Activated naive CD4-positive, alpha-beta T cell treated with anti-CD3 and anti-CD28 coated beads, Interleukin-2, amount 10 ng/mL, durations not matched to agents 7 days and 5 days (primary cell): Measurements from ENCODE around the gene HOXD11.

Experiments
- CTCF ChIA-PET: fragments of 350-600 bp; sonication (Branson Sonifier 250); formaldehyde crosslinking; loops from one replicate; lab custom pipeline; 2021; ENCODE audit warnings: antibody characterized with exemption; lab: Charles Lee
- DNase-seq: peaks from one replicate; pipeline ENCODE4 v3.0.0-alpha.2; 2020
- H3K27ac Mint-ChIP-seq: one replicate; pipeline ENCODE4 v1.8.0; 2021; ENCODE audit warnings: mild to moderate bottlenecking, moderate library complexity, mixed read lengths
- H3K27me3 Mint-ChIP-seq: one replicate; pipeline ENCODE4 v1.8.0; 2021; ENCODE audit warnings: mild to moderate bottlenecking, mixed read lengths
- H3K36me3 Mint-ChIP-seq: one replicate; pipeline ENCODE4 v1.8.0; 2021; ENCODE audit warnings: mixed read lengths
- H3K4me1 Mint-ChIP-seq: one replicate; pipeline ENCODE4 v1.8.0; 2021; ENCODE audit warnings: mixed read lengths
- H3K4me3 Mint-ChIP-seq: one replicate; pipeline ENCODE4 v1.8.0; 2021; ENCODE audit warnings: mild to moderate bottlenecking, moderate library complexity, mixed read lengths
- H3K9me3 Mint-ChIP-seq: one replicate; pipeline ENCODE4 v1.8.0; 2021; ENCODE audit warnings: mixed read lengths

The HOXD11 gene

DNA sequence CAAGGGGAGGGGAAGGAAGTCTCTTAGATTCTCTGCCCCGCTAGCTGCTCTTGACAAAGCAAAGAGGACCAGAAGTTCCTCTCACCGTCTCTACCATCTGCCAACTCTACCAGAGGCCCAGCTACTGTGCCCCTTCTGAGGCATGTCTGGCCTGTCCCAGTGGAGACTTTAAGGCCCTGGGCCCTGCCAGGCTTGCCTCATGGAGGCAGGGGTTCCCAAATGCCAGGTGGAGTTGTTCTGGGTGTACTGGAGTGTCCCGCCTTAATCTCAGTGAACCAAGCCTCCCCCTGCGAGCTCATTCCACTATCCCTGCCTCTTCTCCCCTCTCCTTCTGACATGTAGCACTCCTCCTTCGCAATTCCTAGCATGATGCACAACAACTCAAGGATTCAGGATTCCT lies 5.2 kb upstream of the HOXD11 start:
- Mint-ChIP-seq H3K4me3 (no peak overlapping the region), H3K27ac (no peak overlapping the region), H3K27me3 (peaks cover 100% of the 10 kb centered on the region), H3K36me3 (peaks cover 5% of the 10 kb centered on the region), H3K9me3 (peaks cover 3% of the 10 kb centered on the region), H3K4me1 (peaks cover 15% of the 10 kb centered on the region)
- DNase-seq = no peak
- CTCF ChIA-PET = interaction anchor here (0.9 to 1.4 kb wide), 3 partner anchors 25 to 39 kb away, joined by 3 to 4 read pairs (median 4); no protein-coding TSS in a partner anchor

- peaks cover 5% of the 10 kb centered on the region for H3K36me3 Mint-ChIP-seq
- H3K27ac Mint-ChIP-seq = no peak overlapping the region
- peaks cover 10% of the 10 kb centered on the region for H3K4me1 Mint-ChIP-seq
- H3K4me3 Mint-ChIP-seq = no peak overlapping the region
- CTCF ChIA-PET = interaction anchor here (0.8 to 1.4 kb wide), 4 partner anchors 18 to 38 kb away, joined by 3 to 5 read pairs (median 4); no protein-coding TSS in a partner anchor
- no peak for DNase-seq
- H3K9me3 Mint-ChIP-seq = peaks cover 3% of the 10 kb centered on the region
- H3K27me3 Mint-ChIP-seq = peaks cover 100% of the 10 kb centered on the region
These were observed 4.7 kb upstream of the HOXD11 start for GRCh38 chr2:176102309-176102866.

- H3K4me3 Mint-ChIP-seq = no peak overlapping the region
- H3K27ac Mint-ChIP-seq = no peak overlapping the region
These were observed 3.9 kb upstream of the HOXD11 start for GRCh38 chr2:176103194-176103593.

DNA sequence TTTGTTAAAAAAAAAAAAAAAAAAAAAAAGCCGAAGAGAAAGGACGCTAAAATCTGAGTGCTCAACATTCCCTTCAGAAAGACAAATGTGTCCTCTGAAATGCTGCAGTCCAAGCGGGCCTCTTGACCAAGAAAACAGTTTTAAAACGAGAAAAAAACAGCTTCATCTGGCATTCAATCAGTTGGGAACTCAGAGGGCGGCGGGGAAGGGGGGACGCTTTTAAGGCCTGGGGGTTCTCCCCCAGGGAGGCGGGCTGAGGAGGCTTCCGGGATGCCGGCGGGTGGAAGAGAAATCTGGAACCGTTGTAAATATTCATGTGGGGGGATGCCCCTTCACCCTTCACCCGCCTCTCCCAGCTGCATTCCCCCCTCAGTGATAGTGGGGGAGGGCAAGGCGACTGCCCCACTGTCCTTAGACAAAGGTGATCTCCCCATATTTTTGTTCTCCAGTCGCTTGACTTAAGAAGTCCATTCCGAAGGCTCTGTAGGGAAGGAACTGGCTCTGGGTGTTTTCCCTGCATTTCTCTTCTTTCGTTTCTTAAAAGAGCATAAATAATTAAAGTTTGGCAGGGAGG lies 3.3 kb upstream of the HOXD11 start:
- CTCF ChIA-PET = no interaction called here
- Mint-ChIP-seq H3K9me3 (peaks cover 3% of the 10 kb centered on the region), H3K27ac (no peak overlapping the region), H3K36me3 (peaks cover 5% of the 10 kb centered on the region), H3K4me3 (no peak overlapping the region), H3K27me3 (peaks cover 96% of the 10 kb centered on the region), H3K4me1 (peaks cover 6% of the 10 kb centered on the region)
- no peak for DNase-seq

More at GRCh38 chr2:176103194-176103593, 3.9 kb upstream of the HOXD11 start:
- Mint-ChIP-seq H3K9me3 (peaks cover 3% of the 10 kb centered on the region), H3K27me3 (peaks cover 96% of the 10 kb centered on the region), H3K4me1 (peaks cover 5% of the 10 kb centered on the region), H3K36me3 (peaks cover 5% of the 10 kb centered on the region)
- CTCF ChIA-PET = interaction anchor here (1.4 kb wide), 1 partner anchor 24 kb away, joined by 4 read pairs; no protein-coding TSS in a partner anchor
- DNase-seq = no peak

DNA sequence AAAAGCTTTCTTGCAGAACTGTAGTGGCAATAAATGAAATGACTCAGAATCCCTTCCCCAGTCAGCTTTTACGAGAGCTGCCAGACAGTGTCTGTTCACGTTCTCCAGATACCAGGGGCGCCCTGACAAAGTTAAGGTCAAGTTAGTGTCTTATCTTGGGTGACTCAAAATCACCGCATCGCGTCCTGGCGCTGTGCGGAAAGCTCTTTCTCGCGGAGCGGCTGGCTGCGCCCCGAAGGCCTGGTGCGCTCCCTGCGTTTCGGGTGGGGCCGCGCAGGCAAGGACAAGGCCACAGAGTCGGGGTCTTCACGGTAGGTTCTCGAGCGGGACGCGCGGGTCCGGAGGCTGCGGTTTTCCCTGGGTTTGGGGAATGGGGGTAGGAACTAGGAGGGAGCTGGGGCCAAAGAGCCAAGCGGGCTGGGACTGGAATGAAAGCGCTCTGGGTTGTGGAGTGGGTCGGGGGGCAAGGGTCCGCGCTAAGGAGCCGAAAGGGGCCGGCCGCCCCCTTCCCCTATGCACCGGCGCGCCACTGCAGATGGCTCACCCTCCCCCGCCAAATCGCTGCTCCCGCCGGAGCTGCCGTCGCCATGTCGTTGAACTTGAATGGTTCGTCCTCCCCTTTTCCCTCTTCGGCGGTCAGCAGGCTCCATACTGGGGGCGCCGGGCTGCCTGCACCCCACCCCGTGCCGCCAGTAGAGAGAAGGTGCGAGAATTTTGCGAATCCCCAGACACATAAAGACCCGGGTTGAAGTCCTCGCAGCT lies 2.6 kb upstream of the HOXD11 start:
- Mint-ChIP-seq H3K4me3 (no peak overlapping the region), H3K27ac (peak overlapping the region; percentile 73), H3K27me3 (peaks cover 96% of the 10 kb centered on the region), H3K9me3 (peaks cover 4% of the 10 kb centered on the region), H3K36me3 (peaks cover 7% of the 10 kb centered on the region), H3K4me1 (peaks cover 7% of the 10 kb centered on the region)
- CTCF ChIA-PET = no interaction called here
- no peak for DNase-seq

DNA sequence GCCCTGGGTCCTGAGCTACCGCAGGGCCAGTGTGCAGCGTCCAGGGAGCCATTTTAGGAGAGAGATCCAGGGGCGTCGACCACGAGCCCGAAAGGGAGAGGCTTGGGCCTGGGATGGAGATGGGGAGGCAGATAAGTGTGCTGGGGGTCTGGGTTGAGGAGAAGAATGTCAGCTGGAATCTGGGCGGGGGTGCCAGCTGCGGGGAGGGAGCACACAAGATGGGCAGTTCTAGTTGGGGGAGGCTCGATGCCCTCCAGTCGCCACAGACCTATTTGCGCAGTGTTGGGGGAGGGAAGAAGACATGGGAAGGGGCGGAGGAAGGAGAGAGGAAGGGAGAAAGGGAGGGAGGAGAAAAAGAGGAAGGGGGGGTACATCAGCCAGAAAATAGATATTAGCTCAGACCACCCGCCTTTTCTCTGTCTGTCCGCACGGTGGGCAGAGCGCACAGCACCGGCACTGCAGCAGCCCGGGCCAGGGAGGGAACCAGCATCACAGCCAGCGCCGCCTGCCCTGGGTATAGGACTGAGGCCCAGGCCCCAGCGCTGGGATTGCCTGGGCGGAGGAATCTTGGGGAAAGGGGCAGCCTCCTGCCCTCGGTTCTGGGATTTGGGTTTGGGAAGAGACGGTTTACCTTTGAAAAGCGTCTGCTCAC lies 1.9 kb upstream of the HOXD11 start:
- CTCF ChIA-PET = no interaction called here
- H3K4me1 Mint-ChIP-seq = peaks cover 7% of the 10 kb centered on the region
- peaks cover 95% of the 10 kb centered on the region for H3K27me3 Mint-ChIP-seq
- H3K4me3 Mint-ChIP-seq = no peak overlapping the region
- H3K27ac Mint-ChIP-seq = peak overlapping the region; percentile 45
- peaks cover 7% of the 10 kb centered on the region for H3K36me3 Mint-ChIP-seq
- DNase-seq = no peak
- H3K9me3 Mint-ChIP-seq = peaks cover 4% of the 10 kb centered on the region

- CTCF ChIA-PET = no interaction called here
These were observed 1.1 kb upstream of the HOXD11 start for GRCh38 chr2:176105730-176106580.

GRCh38 chr2:176107731-176108181 lies 676 bp downstream of the HOXD11 start:
- CTCF ChIA-PET = no interaction called here
- H3K27ac Mint-ChIP-seq = no peak overlapping the region
- H3K4me3 Mint-ChIP-seq = no peak overlapping the region
- DNase-seq = no peak
- peaks cover 4% of the 10 kb centered on the region for H3K9me3 Mint-ChIP-seq
- H3K27me3 Mint-ChIP-seq = peaks cover 92% of the 10 kb centered on the region
- peaks cover 9% of the 10 kb centered on the region for H3K36me3 Mint-ChIP-seq
- peaks cover 7% of the 10 kb centered on the region for H3K4me1 Mint-ChIP-seq

More at GRCh38 chr2:176105730-176106580, 1.1 kb upstream of the HOXD11 start:
- Mint-ChIP-seq H3K9me3 (peaks cover 4% of the 10 kb centered on the region), H3K4me1 (peaks cover 7% of the 10 kb centered on the region), H3K27me3 (peaks cover 92% of the 10 kb centered on the region), H3K4me3 (peak overlapping the region; percentile 43), H3K36me3 (peaks cover 7% of the 10 kb centered on the region), H3K27ac (peak overlapping the region; percentile 82)
- no peak for DNase-seq

DNA sequence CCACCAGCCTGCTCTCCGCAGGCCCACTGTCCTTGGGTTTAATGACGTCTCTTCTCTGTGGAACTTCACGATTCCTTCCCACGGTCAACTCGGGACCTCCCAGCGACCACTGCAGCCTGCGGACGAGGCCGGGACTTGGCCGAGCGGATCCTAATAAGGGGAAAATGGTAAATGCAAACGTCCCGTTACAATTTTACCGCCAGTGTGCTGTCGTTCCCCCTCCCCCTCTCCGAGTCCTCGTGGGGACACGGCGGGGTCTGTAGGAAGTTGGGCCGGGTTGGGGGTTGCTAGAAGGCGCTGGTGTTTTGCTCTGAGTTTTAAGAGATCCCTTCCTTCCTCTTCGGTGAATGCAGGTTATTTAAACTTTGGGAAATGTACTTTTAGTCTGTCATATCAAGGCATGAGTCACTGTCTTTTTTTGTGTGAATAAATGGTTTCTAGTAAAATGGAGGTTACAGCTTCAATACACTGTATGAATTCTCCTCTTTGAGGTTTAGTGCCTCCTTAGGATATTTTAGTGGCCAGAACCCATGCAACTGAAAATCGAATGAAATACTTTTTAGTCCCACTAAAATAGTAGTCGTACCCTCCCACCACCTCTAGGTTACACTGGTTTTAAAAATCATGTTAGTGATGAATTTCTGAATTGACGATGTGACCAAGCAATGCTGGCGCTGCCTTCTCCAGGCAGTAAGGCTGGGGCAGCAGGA lies 2.3 kb downstream of the HOXD11 start:
- DNase-seq = no peak
- H3K4me3 Mint-ChIP-seq = peak overlapping the region; percentile 24
- CTCF ChIA-PET = interaction anchor here (0.8 to 2.3 kb wide), 6 partner anchors 11 to 419 kb away, joined by 3 to 12 read pairs (median 4); no protein-coding TSS in a partner anchor
- peaks cover 7% of the 10 kb centered on the region for H3K4me1 Mint-ChIP-seq
- peak overlapping the region; percentile 66 for H3K27ac Mint-ChIP-seq
- peaks cover 92% of the 10 kb centered on the region for H3K27me3 Mint-ChIP-seq
- H3K36me3 Mint-ChIP-seq = peaks cover 9% of the 10 kb centered on the region
- H3K9me3 Mint-ChIP-seq = peaks cover 4% of the 10 kb centered on the region

DNA sequence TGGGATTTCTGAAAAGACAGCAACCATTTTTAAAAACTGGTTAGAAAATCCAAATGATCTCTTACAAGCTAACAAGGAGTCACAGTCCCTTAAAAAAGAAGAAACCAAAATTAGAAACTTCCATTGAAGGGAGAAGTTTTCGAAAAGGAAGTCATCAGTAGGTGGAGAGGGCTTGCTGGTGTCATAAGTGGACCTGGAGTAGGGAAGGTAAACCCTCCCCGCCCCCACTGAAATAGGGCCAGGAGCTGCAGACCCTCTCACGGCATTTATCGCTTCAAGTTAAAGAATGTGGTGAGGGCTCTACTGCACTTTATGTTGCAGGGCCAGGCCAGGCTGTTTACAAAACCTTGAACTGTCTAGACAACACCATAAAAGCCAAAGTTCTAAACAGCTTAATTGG lies 2.9 kb downstream of the HOXD11 start:
- peaks cover 7% of the 10 kb centered on the region for H3K4me1 Mint-ChIP-seq
- H3K27me3 Mint-ChIP-seq = peaks cover 92% of the 10 kb centered on the region
- peaks cover 4% of the 10 kb centered on the region for H3K9me3 Mint-ChIP-seq
- DNase-seq = no peak
- CTCF ChIA-PET = interaction anchor here (0.7 to 2.3 kb wide), 8 partner anchors 10 to 1625 kb away, joined by 3 to 12 read pairs (median 4); no protein-coding TSS in a partner anchor
- H3K4me3 Mint-ChIP-seq = no peak overlapping the region
- peak overlapping the region; percentile 66 for H3K27ac Mint-ChIP-seq
- H3K36me3 Mint-ChIP-seq = peaks cover 9% of the 10 kb centered on the region

DNA sequence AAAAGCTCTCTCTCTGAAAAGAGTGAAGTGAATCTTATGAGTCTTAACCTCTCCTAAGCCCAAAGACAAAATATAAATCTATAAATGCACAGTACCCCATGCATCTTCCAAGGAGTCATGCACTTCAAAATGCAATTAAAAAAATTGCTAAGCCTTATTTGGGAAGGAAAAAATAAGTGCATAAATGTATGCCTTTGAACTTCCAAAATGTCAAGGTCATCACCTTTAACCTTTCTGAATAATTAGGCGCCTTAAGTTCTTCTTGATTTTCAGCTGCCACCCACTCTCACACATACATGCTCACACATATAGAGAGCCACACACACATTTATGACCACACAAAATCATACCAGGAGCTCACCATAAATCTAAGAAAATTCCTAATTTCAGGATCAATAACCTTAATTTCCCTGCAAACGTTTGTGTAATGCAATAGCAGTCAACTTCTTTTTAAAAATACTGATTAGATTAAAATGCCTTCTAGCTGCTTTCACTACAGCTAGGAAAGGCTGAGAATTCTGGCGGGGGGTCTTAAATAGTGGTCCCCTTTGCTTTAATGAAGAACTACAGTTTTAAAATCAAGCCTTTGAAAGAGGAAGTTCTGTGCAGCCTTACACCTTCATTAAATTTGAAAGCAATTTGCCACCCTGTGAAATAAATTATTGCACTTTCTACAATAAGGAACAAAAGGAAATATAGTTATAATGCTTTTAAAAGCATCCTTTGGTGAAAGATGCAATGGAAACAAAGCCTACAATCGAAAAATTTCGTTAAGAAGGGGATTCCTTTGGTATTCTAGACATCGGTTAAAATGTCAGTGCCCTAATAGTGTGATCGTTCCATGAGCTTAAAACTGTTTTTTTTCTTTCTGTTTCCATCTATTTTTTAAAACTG lies 3.6 kb downstream of the HOXD11 start:
- Mint-ChIP-seq H3K27ac (peak overlapping the region; percentile 78), H3K4me1 (peaks cover 7% of the 10 kb centered on the region), H3K27me3 (peaks cover 92% of the 10 kb centered on the region), H3K4me3 (no peak overlapping the region), H3K36me3 (peaks cover 9% of the 10 kb centered on the region), H3K9me3 (peaks cover 4% of the 10 kb centered on the region)
- DNase-seq = no peak
- CTCF ChIA-PET = interaction anchor here (0.7 to 2.3 kb wide), 14 partner anchors 10 to 1626 kb away, joined by 3 to 12 read pairs (median 4); partner anchors contain the start of gene HOXD9

- Mint-ChIP-seq H3K9me3 (peaks cover 3% of the 10 kb centered on the region), H3K36me3 (peaks cover 8% of the 10 kb centered on the region), H3K27ac (peak overlapping the region; percentile 78), H3K4me1 (peaks cover 4% of the 10 kb centered on the region), H3K27me3 (peaks cover 92% of the 10 kb centered on the region), H3K4me3 (no peak overlapping the region)
- no peak for DNase-seq
- CTCF ChIA-PET = interaction anchor here (1.0 to 2.3 kb wide), 8 partner anchors 10 to 703 kb away, joined by 3 to 12 read pairs (median 4); partner anchors contain the start of gene HOXD9
These were observed 4.2 kb downstream of the HOXD11 start for GRCh38 chr2:176111309-176111663.
